ENCODE results near the gene AKAP13.
A peak's percentile ranks its signal among the peaks of the same experiment; 100 is the strongest.

AKAP13 gene

DNA sequence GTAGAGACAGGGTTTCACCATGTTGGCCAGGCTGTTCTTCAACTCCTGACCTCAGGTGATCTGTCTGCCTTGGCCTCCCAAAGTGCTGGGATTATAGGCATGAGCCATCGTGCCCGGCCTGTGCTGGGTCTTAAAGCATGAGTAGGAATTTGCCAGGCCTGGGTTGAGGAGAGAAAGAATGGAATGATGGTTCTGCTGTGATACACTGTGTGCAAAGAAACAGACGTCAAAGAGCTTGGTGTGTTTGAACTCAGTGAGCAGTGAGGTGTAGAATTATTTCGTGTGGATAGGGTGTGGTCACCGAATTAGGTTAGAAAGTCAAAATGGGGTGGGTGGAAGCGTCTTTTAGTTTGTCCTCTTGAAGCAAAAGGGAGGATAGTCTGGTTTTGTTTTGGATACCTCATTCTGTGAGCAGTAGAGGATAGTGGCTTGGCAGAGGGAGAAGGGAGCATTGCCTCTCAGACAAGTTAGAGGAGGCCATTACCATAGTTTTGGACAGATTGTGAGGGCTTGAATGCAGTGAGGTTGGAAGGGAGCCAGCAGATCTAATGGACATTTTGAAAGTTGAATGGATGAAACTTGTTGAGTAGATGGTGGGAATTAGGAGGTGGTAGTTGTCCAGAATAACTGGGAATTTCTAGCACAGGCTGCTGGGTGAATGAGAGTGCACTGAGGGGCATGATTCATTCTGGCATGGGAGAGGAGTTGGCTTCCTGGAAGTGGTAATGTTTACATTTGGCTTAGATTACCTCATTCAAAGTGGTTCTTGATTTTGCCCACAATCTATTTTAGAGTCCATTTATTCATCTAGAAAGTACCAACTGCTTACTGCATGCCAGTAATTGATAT is 27.2 kb downstream of the AKAP13 start:
- Mint-ChIP-seq H3K4me1 (peaks cover 74% of the 10 kb centered on the region), H3K27ac (peak overlapping the region; percentile 94), H3K9me3 (no peaks in the 10 kb centered on the region), H3K27me3 (no peaks in the 10 kb centered on the region), H3K4me3 (peak overlapping the region; percentile 65), H3K36me3 (peaks cover 12% of the 10 kb centered on the region)
- ATAC-seq, result peak; percentile 78

DNA sequence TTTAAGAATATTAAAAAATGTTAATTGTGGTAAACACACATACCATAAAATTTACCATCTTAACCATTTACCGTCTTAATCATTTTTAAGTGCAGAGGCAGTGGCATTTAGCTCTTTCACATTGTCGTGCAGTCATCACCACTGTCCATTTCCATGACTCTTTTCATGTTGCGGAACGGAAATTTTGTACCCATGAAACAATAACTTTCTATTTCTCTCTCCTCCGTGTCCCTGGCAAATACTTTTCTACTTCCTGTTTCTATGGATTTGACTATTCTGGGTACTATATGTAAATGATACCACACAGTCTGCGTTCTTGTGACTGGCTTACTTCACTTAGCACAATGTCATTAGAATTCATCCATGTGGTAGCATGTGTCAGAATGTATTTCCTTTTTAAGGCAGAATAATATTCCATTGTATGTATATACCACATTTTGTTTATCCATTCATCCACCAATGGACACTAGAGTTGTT is 27.9 kb downstream of the AKAP13 start:
- peak; percentile 88 for ATAC-seq

DNA sequence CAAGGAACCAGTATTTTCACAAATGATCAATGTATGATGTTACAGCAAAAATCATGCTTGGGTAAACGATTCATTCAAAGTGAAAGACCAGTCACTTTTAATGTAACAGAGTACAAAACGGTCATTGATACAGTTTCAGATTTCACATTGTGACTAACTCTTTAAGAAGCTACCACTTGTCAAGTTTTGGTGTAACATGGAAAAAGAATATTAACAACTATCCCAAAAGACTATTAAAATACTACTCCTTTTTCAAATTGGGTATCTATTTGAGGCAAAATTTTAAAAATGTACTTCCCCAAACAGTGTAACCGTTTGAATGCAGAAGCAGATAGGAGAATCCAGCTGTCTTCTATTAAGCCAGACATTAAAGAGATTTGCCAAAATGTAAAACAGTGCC is 31.7 kb downstream of the AKAP13 start:
- Mint-ChIP-seq H3K36me3 (peaks cover 22% of the 10 kb centered on the region), H3K27me3 (no peaks in the 10 kb centered on the region), H3K27ac (peak overlapping the region; percentile 45), H3K4me3 (no peak overlapping the region), H3K9me3 (no peaks in the 10 kb centered on the region), H3K4me1 (peaks cover 74% of the 10 kb centered on the region)
- ATAC-seq, result no peak

More for the DNA sequence above, 27.9 kb downstream of the AKAP13 start:
- H3K36me3 Mint-ChIP-seq, result peaks cover 12% of the 10 kb centered on the region
- peaks cover 79% of the 10 kb centered on the region for H3K4me1 Mint-ChIP-seq
- H3K27ac Mint-ChIP-seq, result peak overlapping the region; percentile 94
- H3K9me3 Mint-ChIP-seq, result no peaks in the 10 kb centered on the region
- no peaks in the 10 kb centered on the region for H3K27me3 Mint-ChIP-seq
- peak overlapping the region; percentile 32 for H3K4me3 Mint-ChIP-seq

DNA sequence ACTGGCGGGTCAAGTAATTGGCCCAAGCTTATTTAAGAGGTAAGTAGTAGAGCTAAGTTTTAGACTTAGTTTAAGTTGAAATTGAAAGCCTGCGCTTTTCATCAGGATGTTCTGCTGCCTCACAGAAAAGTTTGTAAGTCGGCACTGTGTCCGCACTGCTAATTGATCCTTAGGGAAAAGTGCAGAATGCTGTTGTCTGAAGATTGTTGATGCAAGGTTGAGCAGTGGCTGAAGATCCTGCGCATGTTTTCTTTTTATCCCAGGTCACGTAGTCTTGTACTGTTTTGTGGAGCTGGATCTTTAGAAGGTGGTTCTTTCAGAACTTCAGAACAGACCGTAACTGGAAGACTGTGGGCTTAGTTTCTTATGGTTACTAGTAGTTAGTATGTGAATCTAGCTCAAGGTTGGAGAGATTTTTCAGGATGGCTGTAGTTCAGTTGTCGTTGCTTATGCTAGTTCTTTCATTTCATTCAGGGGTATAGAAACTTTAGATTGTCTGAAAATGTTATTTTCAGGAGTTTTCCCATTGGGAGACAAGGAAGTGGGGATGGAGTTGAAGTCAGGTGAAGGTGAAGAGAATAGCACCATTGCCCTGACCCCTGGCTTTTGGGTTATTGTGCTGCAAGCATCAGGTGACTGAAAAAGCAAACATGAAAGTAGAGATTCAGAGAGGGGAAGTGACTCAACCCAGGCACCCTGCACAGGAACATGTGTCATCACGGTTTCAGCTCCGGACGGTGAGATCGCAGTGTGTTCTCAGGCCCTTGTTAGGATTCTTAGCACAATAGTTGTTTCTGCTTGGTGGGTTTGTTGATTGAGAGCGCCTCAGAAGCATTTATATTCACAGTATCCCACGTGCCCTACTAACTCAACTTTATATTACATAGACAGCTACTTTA is 32.8 kb downstream of the AKAP13 start:
- H3K27ac Mint-ChIP-seq, result peak overlapping the region; percentile 87

DNA sequence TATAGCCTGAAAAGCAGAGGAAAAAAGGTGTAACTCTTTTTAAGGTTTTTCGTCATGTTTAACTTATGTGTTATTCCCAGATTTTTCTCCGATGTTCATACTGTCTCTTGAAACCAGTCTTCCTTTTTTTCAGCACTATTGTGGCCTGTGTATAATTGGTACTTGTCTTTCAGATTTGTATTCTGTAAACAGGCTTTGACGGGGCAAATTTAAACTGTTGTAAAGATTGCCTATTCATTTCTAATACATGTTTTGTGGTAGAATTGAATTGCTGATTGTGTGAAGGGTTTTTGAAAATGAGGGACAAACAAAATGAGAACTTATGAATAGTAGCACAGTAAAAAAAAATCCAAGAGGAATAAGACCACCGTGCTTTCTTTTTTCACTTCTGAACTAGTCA is 33.6 kb downstream of the AKAP13 start:
- Mint-ChIP-seq H3K4me3 (peak overlapping the region; percentile 48), H3K36me3 (peaks cover 22% of the 10 kb centered on the region), H3K27ac (peak overlapping the region; percentile 87), H3K9me3 (no peaks in the 10 kb centered on the region), H3K27me3 (no peaks in the 10 kb centered on the region), H3K4me1 (peaks cover 62% of the 10 kb centered on the region)
- no peak for ATAC-seq

More for the DNA sequence above, 32.8 kb downstream of the AKAP13 start:
- no peaks in the 10 kb centered on the region for H3K27me3 Mint-ChIP-seq
- peak; percentile 100 for ATAC-seq
- H3K9me3 Mint-ChIP-seq, result no peaks in the 10 kb centered on the region
- H3K36me3 Mint-ChIP-seq, result peaks cover 22% of the 10 kb centered on the region
- H3K4me1 Mint-ChIP-seq, result peaks cover 69% of the 10 kb centered on the region
- peak overlapping the region; percentile 56 for H3K4me3 Mint-ChIP-seq

DNA sequence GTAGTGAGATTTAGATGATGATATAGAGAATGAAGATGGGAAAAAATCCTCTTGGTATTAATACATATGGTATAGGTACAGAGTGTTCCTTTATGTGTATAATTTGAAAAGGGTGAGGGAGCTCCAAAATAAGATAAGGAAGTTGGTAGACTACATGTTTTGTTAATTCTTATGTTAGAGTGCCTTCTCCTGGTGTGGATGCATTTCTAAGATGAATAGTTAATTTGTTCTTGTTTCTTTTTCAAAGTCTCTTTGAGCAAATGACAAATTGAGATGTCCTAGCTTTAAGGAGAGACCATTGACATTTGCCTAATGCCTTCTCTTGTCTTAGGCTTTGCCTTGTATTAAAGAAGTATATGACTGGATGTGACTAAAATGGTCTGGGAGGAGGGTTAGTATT is 34.1 kb downstream of the AKAP13 start:
- Mint-ChIP-seq H3K4me3 (peak overlapping the region; percentile 48), H3K36me3 (peaks cover 26% of the 10 kb centered on the region), H3K27ac (peak overlapping the region; percentile 87), H3K9me3 (no peaks in the 10 kb centered on the region), H3K4me1 (peaks cover 66% of the 10 kb centered on the region), H3K27me3 (no peaks in the 10 kb centered on the region)
- no peak for ATAC-seq

DNA sequence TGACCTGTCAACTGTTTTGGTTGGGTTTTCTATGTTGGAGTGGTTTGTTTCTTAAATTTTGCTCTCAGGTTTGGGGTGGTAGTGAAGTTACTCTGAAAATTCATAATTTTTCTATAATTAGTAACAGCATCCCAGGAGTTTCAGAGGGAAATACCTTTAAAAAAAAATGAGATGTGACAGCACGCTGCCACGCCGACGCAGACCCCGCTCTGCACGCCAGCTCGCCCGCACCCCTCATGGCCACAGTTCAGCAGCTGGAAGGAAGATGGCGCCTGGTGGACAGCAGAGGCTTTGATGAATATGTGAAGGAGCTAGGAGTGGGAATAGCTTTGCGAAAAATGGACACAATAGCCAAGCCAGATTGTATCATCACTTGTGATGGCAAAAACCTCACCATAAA is 34.6 kb downstream of the AKAP13 start:
- peak overlapping the region; percentile 87 for H3K27ac Mint-ChIP-seq
- ATAC-seq, result no peak
- peaks cover 64% of the 10 kb centered on the region for H3K4me1 Mint-ChIP-seq
- H3K36me3 Mint-ChIP-seq, result peaks cover 27% of the 10 kb centered on the region
- H3K4me3 Mint-ChIP-seq, result no peak overlapping the region
- no peaks in the 10 kb centered on the region for H3K9me3 Mint-ChIP-seq
- no peaks in the 10 kb centered on the region for H3K27me3 Mint-ChIP-seq

DNA sequence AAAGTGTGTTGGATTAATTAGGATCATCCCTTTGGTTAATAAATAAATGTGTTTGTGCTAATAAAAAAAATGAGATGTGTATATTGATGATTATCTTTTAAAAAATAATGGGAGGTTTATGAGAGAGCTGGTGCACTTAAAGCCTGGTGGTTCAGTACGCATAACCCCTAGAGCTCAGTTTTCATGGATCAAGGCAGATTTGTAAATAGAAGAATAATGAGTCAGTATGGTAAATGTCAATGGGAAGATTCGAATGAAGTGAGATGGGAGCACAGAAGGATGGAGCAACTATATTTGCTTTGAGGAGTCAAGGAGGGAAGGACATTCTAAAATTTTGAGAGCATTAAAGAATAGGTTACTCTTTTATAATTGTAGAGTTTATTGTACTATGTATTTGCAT is 35.4 kb downstream of the AKAP13 start:
- H3K4me1 Mint-ChIP-seq, result peaks cover 63% of the 10 kb centered on the region
- no peaks in the 10 kb centered on the region for H3K27me3 Mint-ChIP-seq
- H3K9me3 Mint-ChIP-seq, result no peaks in the 10 kb centered on the region
- peak overlapping the region; percentile 42 for H3K27ac Mint-ChIP-seq
- no peak for ATAC-seq
- peaks cover 24% of the 10 kb centered on the region for H3K36me3 Mint-ChIP-seq
- no peak overlapping the region for H3K4me3 Mint-ChIP-seq

DNA sequence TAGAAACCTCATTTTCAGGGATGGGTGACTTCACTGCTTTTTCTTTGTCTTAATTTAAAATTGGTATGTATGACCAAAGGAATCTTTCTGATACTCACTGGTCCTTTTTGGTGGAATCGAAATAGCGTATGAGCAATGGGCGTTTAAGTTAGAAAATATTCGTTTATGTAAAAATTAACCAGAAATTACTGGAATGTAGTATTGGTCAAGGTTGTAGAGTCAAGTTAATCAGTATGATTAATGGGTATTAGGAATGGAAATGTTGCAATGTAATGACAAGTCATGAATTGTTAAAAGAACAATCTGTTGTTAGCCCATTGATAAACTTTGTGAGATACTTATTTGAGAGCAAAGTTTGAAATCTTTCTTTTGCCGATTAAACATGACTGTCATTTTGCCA is 36.9 kb downstream of the AKAP13 start:
- Mint-ChIP-seq H3K27me3 (no peaks in the 10 kb centered on the region), H3K27ac (no peak overlapping the region)

DNA sequence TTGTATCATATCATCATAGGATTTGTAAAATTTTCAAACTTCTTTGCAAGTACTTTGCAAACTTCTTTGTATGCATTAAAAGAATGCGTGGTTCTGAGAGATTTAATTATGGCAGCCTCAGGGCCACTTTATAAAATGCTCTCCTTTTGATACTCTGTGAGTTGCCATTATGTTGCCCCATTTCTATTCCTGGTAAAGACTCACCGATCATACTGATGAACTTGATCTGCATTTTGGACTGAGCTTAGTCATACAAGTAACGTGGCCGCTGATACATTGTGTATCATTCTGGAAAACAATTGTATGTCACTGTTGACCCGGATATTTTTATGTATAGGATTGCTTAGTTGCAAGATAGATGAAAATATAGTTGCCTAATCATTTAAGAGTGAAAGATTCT is 38.8 kb downstream of the AKAP13 start:
- Mint-ChIP-seq H3K27me3 (no peaks in the 10 kb centered on the region), H3K4me3 (no peak overlapping the region), H3K27ac (peak overlapping the region; percentile 16), H3K36me3 (peaks cover 21% of the 10 kb centered on the region), H3K9me3 (no peaks in the 10 kb centered on the region), H3K4me1 (peaks cover 75% of the 10 kb centered on the region)
- no peak for ATAC-seq

More for the DNA sequence above, 36.9 kb downstream of the AKAP13 start:
- H3K9me3 Mint-ChIP-seq, result no peaks in the 10 kb centered on the region
- peaks cover 73% of the 10 kb centered on the region for H3K4me1 Mint-ChIP-seq
- no peak overlapping the region for H3K4me3 Mint-ChIP-seq
- H3K36me3 Mint-ChIP-seq, result peaks cover 21% of the 10 kb centered on the region
- ATAC-seq, result no peak

DNA sequence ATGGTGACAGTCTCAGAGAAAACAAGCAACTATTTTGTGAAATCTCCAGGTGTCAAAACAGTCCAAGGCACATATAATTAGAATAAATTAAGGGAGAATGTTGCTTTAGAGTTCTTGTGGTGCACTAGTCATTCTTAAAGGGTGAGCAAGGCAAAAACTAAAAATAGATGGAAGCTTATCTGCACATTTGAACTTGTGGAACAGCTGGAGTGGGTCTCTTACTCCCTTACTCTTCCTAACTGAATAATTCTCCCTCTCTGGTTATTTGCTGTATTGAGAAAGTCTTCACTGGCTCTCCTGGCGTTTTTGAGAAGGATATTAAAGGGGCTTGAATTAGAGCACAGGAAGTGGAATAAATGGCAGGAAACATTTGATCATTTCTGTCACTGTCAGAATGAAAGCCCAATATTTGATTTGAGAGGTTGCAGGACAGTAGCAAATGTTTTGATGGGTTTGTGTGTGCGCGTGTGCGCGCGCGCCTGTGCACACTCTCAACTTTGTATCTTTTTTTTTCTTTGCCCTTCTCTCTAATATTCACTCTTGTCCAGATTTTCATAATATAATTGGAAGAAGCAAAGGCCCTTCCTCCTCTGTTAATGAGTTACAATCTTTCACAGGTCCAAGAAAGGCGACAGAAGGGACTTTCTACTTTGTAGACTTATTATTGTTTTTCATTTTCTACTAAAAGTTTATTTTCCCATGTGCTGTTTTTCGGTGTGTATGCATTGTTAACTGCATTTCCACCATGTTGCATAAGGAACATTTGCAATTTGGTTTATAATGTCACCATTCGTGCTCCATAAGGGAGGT is 40.9 kb downstream of the AKAP13 start:
- peaks cover 69% of the 10 kb centered on the region for H3K4me1 Mint-ChIP-seq
- no peak for ATAC-seq
- H3K27ac Mint-ChIP-seq, result peak overlapping the region; percentile 49
- H3K4me3 Mint-ChIP-seq, result no peak overlapping the region
- no peaks in the 10 kb centered on the region for H3K9me3 Mint-ChIP-seq
- no peaks in the 10 kb centered on the region for H3K27me3 Mint-ChIP-seq
- peaks cover 11% of the 10 kb centered on the region for H3K36me3 Mint-ChIP-seq

DNA sequence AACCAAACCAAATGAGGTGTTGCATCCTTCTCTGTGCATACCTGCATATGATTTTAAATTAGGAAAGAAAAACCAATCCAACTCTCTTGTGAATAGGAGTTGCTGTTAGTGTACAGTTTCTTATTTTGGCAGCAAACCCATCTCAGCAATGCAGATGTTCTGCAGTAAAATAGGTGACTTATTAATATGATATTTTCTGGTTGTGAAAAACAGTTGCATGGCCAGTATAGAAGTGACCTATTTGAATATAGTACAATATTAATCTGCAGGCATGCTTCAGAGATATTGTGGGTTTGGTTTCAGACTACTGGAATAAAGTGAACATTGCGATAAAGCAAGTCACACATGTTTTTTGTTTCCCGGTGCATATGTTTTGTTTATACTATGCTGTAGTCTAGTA is 42.2 kb downstream of the AKAP13 start:
- H3K4me1 Mint-ChIP-seq, result peaks cover 69% of the 10 kb centered on the region
- no peak overlapping the region for H3K27ac Mint-ChIP-seq
- H3K27me3 Mint-ChIP-seq, result no peaks in the 10 kb centered on the region
- ATAC-seq, result no peak
- no peaks in the 10 kb centered on the region for H3K9me3 Mint-ChIP-seq
- peaks cover 16% of the 10 kb centered on the region for H3K36me3 Mint-ChIP-seq
- H3K4me3 Mint-ChIP-seq, result no peak overlapping the region

DNA sequence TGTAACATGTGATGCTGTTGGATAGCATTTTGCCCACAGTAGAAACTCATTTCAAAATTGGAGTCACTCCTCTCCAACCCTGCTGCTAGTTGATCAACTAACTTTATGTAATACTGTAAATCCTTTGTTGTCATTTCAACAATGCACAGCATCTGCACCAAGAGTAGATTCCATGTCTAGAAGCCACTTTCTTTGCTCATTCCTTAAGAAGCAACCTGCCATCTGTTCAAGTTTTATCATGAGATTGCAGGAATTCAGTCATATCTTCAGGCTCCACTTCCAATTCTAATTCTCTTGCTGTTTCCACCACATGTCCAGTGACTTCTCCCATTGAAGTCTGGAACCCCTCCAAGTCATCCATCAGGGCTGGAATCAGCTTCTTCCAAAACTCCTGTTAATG is 42.9 kb downstream of the AKAP13 start:
- Mint-ChIP-seq H3K4me3 (no peak overlapping the region), H3K9me3 (no peaks in the 10 kb centered on the region), H3K27ac (no peak overlapping the region), H3K4me1 (peaks cover 74% of the 10 kb centered on the region), H3K27me3 (no peaks in the 10 kb centered on the region), H3K36me3 (peaks cover 16% of the 10 kb centered on the region)
- ATAC-seq, result no peak

DNA sequence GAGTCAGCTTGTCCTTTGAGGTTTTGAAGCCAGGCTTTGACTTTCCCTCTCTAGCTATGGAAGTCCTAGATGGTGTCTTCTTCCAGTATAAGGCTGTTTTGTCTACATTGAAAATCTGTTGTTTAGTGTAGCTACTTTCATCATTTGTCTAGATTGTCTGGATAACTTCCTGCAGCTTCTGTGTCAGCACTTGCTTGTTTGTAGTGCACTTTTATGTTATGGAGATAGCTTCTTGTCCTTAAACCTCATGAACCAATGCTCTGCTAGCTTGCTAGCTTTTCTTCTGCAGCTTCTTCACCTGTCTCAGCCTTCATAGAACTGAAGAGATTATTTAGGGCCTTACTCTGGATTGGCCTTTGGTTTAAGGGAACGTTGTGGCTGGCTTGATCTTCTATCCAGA is 43.8 kb downstream of the AKAP13 start:
- Mint-ChIP-seq H3K9me3 (no peaks in the 10 kb centered on the region), H3K36me3 (peaks cover 15% of the 10 kb centered on the region), H3K4me3 (no peak overlapping the region), H3K27me3 (no peaks in the 10 kb centered on the region), H3K27ac (peak overlapping the region; percentile 44), H3K4me1 (peaks cover 81% of the 10 kb centered on the region)
- no peak for ATAC-seq

DNA sequence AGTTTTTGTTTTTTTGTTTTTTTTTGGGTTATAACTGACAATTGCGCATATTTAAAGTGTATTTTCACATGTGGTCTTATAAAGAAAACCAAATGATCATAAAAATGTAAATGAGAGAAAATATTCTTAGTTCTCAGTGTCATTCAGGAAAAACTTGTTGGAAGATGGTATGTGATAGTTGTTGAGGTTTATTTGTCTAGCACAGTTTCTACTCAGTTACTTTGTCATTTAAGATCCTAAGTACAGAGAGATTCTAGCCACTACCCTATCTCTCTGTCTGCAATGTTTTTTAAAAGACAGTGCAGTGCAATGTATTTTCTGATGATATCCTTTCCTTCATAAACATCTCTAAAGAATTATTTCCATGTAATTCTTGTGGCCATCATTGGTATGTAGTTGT is 46.1 kb downstream of the AKAP13 start:
- Mint-ChIP-seq H3K9me3 (no peaks in the 10 kb centered on the region), H3K4me3 (no peak overlapping the region), H3K27me3 (no peaks in the 10 kb centered on the region), H3K4me1 (peaks cover 85% of the 10 kb centered on the region), H3K27ac (no peak overlapping the region), H3K36me3 (peaks cover 5% of the 10 kb centered on the region)
- ATAC-seq, result no peak

All from stimulated activated memory B cell treated with anti-CD40 and anti-IgM and Interleukin-4, amounts not matched to agents 10 μg/mL and 1 μg/mL and 100 μg/mL, for 72 hours (primary cell).